ENCODE results near the gene RTRAF.

GRCh38 chr14:52031781-52032180, 42.4 kb downstream of the RTRAF start:
- TF ChIP-seq NRF1 (IDR thresholded peaks at IDR 0.05; ENCODE audit: low read depth, low read length), result no peak
- no peak for TF ChIP-seq TAF1 (IDR thresholded peaks at IDR 0.05; ENCODE audit: borderline replicate concordance, low read depth, low read length)
- TF ChIP-seq CTCF (IDR thresholded peaks at IDR 0.05), result no peak
- TF ChIP-seq TEAD4 (IDR thresholded peaks at IDR 0.05; ENCODE audit: borderline replicate concordance, insufficient read depth), result no peak

All from SK-N-SH (cell line).